Measurements from ENCODE around the gene WARS2. TPM values are rescaled to one million over a fixed set of nuclear protein-coding genes. Genes with fewer than 3 reads are reported as not detected.

The WARS2 gene
- total RNA-seq, 1 experiment from 2014 or later, result 18.2 TPM

GRCh38 chr1:118997225-118997624 is 143.2 kb downstream of the WARS2 start:
- in situ Hi-C loops (cut with HindIII; ENCODE audit: low pct_unique_long_range_greater_than_20kb, low sequenced_read_pairs), result no loop called here
- no peak for DNase-seq (ENCODE audit: low read depth, low spot score)

- in situ Hi-C loops (cut with HindIII; ENCODE audit: low pct_unique_long_range_greater_than_20kb, low sequenced_read_pairs), result no loop called here
- no peak for DNase-seq (ENCODE audit: low read depth, low spot score)
Measured at GRCh38 chr1:118995312-118996016, 145.0 kb downstream of the WARS2 start.

DNA sequence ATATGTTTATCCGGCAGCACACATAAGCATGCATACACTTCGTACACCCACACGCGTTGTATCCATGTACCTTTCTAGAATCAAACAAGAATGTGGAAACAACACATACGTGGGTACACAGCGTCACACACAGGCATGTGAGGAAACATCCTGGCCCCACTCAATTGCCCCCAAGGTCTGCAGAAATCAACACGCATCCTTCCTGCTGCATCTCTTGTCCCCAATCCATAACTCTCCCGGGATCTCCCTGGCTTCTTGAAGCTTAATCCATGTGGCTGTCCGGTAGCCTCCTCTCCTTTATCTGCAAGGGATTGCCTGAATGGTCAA is 146.8 kb downstream of the WARS2 start:
- in situ Hi-C loops (cut with HindIII; ENCODE audit: low pct_unique_long_range_greater_than_20kb, low sequenced_read_pairs), result no loop called here
- DNase-seq (ENCODE audit: low read depth, low spot score), result no peak

- in situ Hi-C loops (cut with HindIII; ENCODE audit: low pct_unique_long_range_greater_than_20kb, low sequenced_read_pairs), result no loop called here
- DNase-seq (ENCODE audit: low read depth, low spot score), result no peak
Measured at GRCh38 chr1:118992868-118993699, 147.4 kb downstream of the WARS2 start.

GRCh38 chr1:118992237-118992825 is 148.1 kb downstream of the WARS2 start:
- in situ Hi-C loops (cut with HindIII; ENCODE audit: low pct_unique_long_range_greater_than_20kb, low sequenced_read_pairs), result no loop called here
- no peak for DNase-seq (ENCODE audit: low read depth, low spot score)

DNA sequence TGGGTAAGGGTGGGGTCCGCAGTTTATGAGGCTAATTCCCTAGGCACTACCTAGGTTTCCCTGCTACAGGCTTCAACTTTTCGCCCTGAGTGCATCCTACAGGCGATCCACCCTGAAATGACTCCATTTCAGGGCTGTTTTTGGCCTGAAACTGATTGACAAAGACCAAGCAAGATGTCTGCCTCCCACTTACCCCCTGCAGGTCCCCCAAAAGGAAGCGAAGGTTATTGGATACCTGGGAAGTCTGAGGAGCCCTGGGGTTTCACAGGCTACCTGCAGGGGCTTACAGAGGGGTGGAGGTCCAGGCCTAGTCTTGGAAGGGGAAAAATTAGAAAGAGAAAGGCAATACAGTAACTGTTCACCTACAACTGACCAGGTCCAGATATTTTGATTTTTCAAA is 149.0 kb downstream of the WARS2 start:
- in situ Hi-C loops (cut with HindIII; ENCODE audit: low pct_unique_long_range_greater_than_20kb, low sequenced_read_pairs), result no loop called here
- DNase-seq (ENCODE audit: low read depth, low spot score), result no peak

DNA sequence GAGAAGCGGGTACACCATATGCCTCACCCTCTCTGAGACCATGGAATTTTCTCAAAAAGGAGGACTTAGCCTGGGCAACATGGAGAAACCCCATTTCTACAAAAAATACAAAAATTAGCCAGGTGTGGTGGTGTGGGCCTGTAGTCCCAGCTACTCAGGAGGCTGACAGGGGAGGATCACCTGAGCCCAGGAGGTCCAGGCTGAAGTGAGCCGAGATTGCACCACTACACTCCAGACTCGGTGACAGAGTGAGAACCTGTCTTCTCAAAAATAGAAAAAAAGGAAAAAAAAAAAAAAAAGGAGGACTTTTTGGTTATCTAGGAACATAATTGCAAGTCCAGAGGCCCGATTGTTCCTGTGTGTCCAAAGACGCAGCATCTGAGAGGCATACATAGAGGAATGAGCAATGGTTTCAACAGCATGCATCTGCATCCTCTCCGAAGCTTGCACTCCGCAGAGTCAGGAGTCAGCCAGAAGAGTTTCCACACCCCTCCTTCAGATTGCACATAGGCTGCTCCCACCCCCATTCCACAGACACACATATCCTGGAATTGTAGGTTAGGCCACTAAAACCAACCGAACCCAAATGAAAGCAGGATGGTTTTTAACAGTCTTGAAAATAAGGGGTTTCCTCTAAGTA is 149.8 kb downstream of the WARS2 start:
- DNase-seq (ENCODE audit: low read depth, low spot score), result no peak
- in situ Hi-C loops (cut with HindIII; ENCODE audit: low pct_unique_long_range_greater_than_20kb, low sequenced_read_pairs), result no loop called here

GRCh38 chr1:118989878-118990378 is 150.5 kb downstream of the WARS2 start:
- DNase-seq (ENCODE audit: low read depth, low spot score), result no peak
- in situ Hi-C loops (cut with HindIII; ENCODE audit: low pct_unique_long_range_greater_than_20kb, low sequenced_read_pairs), result no loop called here

DNA sequence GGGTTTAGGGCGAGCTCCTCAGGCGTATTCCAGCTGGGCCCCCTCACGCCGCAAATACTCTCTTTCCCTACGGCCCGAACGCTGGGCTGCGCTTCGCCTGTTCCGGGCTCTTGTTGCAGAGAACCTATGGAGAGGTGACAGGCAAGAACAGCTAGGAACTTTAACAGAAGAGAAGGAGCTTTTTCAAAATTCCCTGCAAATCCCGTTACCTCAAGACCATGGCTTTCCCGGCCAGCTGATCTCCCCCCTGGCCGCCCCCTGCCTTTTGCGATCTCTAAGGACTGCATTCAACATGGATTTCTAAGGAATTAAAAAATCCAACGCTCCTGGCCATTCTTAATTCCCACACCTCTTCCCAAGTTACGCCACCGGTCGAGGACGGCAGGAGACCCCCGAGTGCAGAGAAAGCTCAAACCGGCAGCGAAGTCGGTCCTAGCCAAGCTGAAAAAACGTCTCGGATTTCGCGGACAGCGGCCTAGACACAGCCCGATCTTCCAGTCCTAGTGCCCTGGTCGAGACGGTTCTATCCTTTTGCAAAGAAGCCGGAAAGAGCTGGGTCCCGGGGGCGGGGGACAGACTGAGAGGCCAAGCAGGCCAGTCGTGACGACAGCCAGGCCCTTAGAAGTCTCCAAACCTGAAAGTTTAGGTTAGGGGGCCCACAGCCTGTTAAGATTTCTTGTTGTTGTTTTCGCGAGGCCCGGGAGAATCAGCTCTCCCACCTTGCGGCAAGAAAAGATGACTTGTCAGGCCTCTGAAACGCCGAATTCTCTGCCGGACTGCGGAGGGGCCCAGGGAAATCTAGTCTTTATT is 151.2 kb downstream of the WARS2 start:
- no peak for DNase-seq (ENCODE audit: low read depth, low spot score)
- in situ Hi-C loops (cut with HindIII; ENCODE audit: low pct_unique_long_range_greater_than_20kb, low sequenced_read_pairs), result no loop called here

DNA sequence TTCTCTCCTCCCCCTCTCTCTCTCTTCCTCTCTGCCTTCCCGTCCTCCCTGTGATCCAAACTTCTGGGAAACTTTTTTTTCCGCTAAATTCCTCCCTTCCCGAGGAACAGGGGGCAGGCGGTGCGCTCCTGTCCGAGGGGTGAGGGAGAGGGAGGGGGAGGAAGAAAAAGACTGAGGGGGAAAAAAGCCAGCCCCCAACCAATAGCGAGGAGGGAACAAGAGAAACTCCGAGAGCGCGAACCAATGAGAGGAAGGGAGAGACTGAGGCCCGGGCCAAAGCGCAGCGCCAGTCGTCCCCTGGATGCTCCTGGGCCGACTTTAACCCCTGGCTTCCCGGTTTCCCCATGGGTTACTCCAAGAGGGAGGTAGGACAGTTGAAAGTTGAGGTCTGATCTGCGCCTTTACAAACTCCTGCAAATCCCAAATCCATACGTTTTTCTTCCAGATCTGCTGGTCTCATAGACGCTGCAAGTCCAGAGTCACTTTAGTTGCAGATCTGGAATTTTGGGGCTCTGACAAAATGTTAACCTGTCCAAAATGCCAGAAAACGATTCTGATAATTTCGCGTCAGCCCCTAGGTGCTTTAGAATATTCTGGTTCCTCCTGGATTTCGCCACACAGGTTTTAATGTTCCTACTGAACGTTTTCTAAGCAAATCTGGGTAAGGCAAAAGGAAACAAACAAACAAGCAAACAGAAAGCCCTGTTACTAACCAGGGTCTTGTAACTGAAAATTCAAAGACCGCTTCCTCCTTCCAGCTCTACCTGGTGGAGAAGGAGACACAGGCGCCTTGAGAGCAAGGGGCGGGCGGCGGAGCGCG is 152.1 kb downstream of the WARS2 start, which contains the start of gene TBX15:
TBX15 (minus strand) TSS at position 158 of the 820 bp plus-strand sequence. CDS start 548 bp downstream, outside the sequence.
- no peak for DNase-seq (ENCODE audit: low read depth, low spot score)
- in situ Hi-C loops (cut with HindIII; ENCODE audit: low pct_unique_long_range_greater_than_20kb, low sequenced_read_pairs), result no loop called here

GRCh38 chr1:118987468-118988185 is 152.8 kb downstream of the WARS2 start:
- in situ Hi-C loops (cut with HindIII; ENCODE audit: low pct_unique_long_range_greater_than_20kb, low sequenced_read_pairs), result no loop called here
- DNase-seq (ENCODE audit: low read depth, low spot score), result no peak

DNA sequence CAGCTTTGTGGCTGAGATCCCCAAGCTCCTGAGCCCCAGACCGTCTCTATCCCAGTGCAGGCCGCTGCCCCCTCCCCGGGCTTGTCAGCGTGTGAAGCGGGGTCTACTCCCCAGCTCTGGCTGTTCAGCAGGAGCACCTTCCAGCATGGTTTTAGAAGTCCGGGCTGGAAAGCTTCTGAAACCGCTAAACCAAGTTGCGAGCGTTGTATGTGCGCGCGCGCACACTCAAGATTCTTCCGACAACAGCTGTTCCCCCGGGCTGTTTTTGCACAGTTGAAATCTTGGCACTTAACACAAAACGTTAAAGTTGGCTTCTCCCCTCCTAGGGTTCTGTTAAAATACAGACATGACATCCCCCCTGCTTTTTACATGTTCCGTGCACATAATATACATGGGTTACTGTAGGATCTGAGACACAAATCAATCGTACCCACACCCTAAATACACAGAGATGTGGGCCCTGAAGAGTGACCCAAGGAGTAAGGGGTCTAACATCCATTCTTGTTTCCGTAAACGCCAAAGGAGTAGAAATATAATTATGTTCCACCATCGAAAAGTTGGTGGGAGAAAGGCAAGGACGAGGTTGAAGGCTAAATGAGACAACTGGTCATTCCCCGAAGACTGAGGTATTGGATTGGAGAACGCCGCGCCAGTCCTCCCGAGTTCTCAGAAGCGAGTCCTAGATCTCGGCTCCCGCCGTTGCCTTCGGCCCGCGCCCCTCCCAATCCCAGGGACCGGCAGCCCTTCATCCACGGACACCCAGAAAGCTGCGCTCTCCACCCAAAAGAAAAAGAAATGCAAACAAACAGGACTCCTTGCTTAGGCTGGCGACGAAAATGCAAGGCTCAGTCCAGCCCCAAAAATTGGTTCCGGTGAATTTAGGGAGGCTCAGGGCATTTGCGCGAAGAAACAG is 153.6 kb downstream of the WARS2 start:
- in situ Hi-C loops (cut with HindIII; ENCODE audit: low pct_unique_long_range_greater_than_20kb, low sequenced_read_pairs), result no loop called here
- no peak for DNase-seq (ENCODE audit: low read depth, low spot score)

DNA sequence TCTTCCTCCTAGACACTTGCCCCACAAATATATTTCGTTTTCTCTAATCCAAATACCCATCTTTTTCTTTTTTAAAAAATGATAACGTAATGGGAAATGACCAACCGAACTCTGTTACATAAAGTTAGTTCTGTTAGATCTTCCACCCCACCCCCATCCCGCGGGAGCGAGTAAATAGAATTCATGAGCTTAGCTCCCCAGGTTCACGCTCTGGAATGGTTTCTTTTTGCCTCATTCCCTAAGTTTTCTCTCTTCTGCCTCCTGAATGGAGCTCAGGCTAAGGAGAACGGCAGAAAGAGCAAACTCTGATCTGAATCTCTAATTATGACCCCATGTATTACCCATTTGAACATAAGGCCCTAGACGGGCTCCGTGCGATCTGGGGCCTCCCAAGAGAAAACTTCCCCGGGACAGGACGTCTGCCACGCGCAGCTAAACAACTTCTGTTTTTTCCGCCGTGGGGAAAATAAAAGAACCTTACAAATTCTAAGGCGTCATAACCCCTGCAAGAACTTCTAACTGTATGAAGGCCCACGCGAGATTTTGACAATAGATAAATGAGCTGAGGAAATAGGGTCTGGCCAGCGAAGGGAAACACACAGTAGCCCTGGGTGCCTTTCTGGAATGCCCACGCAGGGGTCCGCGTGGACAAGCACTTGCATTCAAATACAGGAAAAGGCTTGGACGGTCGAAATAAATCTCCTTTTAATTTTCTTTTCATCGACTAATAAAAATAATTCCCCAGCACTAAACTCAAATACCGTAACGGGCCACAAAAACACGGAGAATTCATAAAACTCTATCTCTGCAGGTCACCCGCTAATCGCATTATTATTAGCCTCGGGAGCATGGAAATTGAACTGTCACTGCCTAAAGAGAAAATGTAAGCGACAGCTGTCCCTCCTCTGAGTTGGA is 154.6 kb downstream of the WARS2 start:
- in situ Hi-C loops (cut with HindIII; ENCODE audit: low pct_unique_long_range_greater_than_20kb, low sequenced_read_pairs), result no loop called here
- DNase-seq (ENCODE audit: low read depth, low spot score), result no peak
